NB4 (cell line): Measurements from ENCODE around the gene FA2H.

Source experiments
- MYC ChIP-seq: IDR thresholded peaks from 2 replicates; pipeline ENCODE4 v1.6.1; 2011; ENCODE audit warnings: low read depth, low read length
- POLR2A ChIP-seq: IDR thresholded peaks from 2 replicates; pipeline ENCODE4 v1.6.1; 2011; ENCODE audit warnings: mild to moderate bottlenecking; ENCODE audit not compliant: insufficient read length; ENCODE audit errors: extremely low read depth
- TF ChIP-seq, protein P1 (sequence below): IDR thresholded peaks from 2 replicates; pipeline ENCODE4 v1.6.1; 2011; ENCODE audit warnings: low read depth, low read length
- TF ChIP-seq, protein P2 (sequence below): IDR thresholded peaks from one replicate; pipeline ENCODE4 v1.5.1; 2012; ENCODE audit warnings: low read depth, low read length

DNA sequence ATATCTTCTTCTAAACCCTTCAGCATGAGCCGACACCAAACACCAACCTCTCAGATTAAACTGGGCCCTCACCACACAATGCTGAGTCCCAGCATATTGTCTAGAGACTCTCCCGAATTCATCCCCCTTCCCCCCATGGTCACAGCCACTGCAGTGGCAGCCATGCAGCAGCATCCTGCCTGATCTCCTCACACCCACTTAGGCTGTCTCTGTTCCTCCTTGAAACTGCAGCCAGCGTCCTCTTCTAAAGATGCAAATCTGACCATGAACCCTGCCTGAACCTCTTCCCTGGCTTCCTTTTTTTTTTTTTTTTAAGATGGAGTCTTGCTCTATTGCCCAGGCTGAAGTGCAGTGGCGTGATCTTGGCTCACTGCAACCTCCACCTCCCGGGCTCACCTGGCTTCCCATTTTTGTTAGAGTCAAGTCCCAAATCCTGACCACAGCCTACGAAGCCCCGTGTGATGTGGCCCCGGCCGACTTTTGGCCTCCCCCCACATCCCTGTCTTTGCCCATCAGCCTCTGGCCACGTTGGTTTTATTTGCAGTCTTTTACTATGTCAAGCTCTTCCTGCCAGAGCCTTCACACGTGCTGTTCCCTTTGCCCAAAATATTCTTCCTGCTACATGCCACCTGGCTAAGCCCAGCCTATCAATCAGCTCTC, 2.8 kb downstream of the FA2H start:
- TF ChIP-seq, protein P1, sequence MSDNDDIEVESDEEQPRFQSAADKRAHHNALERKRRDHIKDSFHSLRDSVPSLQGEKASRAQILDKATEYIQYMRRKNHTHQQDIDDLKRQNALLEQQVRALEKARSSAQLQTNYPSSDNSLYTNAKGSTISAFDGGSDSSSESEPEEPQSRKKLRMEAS, result no peak
- TF ChIP-seq, protein P2, sequence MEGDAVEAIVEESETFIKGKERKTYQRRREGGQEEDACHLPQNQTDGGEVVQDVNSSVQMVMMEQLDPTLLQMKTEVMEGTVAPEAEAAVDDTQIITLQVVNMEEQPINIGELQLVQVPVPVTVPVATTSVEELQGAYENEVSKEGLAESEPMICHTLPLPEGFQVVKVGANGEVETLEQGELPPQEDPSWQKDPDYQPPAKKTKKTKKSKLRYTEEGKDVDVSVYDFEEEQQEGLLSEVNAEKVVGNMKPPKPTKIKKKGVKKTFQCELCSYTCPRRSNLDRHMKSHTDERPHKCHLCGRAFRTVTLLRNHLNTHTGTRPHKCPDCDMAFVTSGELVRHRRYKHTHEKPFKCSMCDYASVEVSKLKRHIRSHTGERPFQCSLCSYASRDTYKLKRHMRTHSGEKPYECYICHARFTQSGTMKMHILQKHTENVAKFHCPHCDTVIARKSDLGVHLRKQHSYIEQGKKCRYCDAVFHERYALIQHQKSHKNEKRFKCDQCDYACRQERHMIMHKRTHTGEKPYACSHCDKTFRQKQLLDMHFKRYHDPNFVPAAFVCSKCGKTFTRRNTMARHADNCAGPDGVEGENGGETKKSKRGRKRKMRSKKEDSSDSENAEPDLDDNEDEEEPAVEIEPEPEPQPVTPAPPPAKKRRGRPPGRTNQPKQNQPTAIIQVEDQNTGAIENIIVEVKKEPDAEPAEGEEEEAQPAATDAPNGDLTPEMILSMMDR, result no peak
- no peak for TF ChIP-seq POLR2A
- TF ChIP-seq MYC, result no peak
